Endothelial cell of umbilical vein (primary cell): ENCODE results near the gene CCDC57.

Experiments used
- EZH2 ChIP-seq: IDR thresholded peaks from 2 replicates; pipeline ENCODE4 v1.6.1; 2012; ENCODE audit warnings: borderline replicate concordance, low read depth, mild to moderate bottlenecking, moderate library complexity, low read length, inconsistent platforms; ENCODE audit not compliant: severe bottlenecking
- FOS ChIP-seq: IDR thresholded peaks from 2 replicates; pipeline ENCODE4 v1.6.1; 2011; ENCODE audit warnings: mild to moderate bottlenecking, low read length, moderate library complexity, borderline replicate concordance; ENCODE audit not compliant: insufficient read depth
- MYC ChIP-seq: IDR thresholded peaks from one replicate; pipeline ENCODE4 v1.6.1; 2011; ENCODE audit warnings: mild to moderate bottlenecking, low read depth, low read length
- POLR2A ChIP-seq: IDR thresholded peaks from 2 replicates; pipeline ENCODE4 v1.6.1; 2012; ENCODE audit warnings: low read depth, mild to moderate bottlenecking, control low read depth, low read length
- TF ChIP-seq, protein P1 (sequence below), 2 donors: IDR thresholded peaks; 1 replicate in 1 of 2; 2 replicates in 1 of 2; pipeline ENCODE4 v1.5.1; 2011; ENCODE audit warnings: low read length in 2 of 2, mild to moderate bottlenecking in 2 of 2, moderate library complexity in 2 of 2, control low read depth in 1 of 2, inconsistent platforms in 1 of 2, low read depth in 1 of 2; ENCODE audit not compliant: insufficient read depth in 1 of 2; ENCODE audit errors: extremely low read depth in 1 of 2

DNA sequence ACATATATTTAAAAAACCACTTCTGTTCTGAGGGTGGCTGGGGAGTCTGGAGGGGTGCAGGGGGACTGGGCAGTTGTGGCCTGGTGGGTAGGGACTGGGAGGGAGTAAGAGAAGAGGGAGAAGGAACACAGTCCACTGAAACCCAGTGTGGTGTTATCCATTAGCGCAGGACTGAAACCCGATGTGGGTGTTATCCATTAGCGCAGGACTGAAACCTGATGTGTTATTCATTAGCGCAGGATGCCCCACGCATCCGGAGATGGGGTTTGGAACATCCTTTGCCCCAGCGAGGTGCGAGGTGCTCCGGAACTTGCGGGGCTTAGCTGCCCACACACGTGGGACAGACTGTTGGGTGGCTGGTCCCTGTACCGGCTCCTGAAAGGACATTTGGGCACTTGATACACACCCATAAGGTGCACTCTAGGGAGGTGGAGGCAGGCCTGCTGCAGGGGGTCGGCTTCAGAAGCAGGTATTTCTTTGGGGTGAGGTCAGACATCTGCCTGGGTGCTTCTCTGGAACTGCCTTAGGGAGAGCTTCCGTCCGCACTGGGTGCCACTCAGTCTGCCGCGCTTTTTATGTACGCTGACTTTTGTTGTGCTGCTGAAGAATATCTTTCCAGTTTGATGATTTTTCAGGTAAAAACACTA, 94.4 kb downstream of the CCDC57 start:
- TF ChIP-seq, protein P1, sequence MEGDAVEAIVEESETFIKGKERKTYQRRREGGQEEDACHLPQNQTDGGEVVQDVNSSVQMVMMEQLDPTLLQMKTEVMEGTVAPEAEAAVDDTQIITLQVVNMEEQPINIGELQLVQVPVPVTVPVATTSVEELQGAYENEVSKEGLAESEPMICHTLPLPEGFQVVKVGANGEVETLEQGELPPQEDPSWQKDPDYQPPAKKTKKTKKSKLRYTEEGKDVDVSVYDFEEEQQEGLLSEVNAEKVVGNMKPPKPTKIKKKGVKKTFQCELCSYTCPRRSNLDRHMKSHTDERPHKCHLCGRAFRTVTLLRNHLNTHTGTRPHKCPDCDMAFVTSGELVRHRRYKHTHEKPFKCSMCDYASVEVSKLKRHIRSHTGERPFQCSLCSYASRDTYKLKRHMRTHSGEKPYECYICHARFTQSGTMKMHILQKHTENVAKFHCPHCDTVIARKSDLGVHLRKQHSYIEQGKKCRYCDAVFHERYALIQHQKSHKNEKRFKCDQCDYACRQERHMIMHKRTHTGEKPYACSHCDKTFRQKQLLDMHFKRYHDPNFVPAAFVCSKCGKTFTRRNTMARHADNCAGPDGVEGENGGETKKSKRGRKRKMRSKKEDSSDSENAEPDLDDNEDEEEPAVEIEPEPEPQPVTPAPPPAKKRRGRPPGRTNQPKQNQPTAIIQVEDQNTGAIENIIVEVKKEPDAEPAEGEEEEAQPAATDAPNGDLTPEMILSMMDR (IDR thresholded peaks at IDR 0.05; ENCODE audit: extremely low read depth in 1 of 2, insufficient read depth in 1 of 2, low read depth in 1 of 2, low read length in 2 of 2) = no peak
- TF ChIP-seq POLR2A = no peak
- no peak for TF ChIP-seq MYC
- TF ChIP-seq FOS = no peak
- no peak for TF ChIP-seq EZH2
